Retinal pigment epithelial cell (primary cell): ENCODE results near the gene CMBL.
A peak's percentile ranks its signal among the peaks of the same experiment; 100 is the strongest.
"Not testable (repeated sequence)": the region's sequence is repeated elsewhere in the genome, so short reads cannot be mapped to it uniquely, and the experiment has no call there.

Source experiments
- DNase-seq: peaks from one replicate; pipeline ENCODE4 v3.0.0-alpha.2; 2010; ENCODE audit warnings: low read depth
- H3K4me3 ChIP-seq: 2 replicates; pipeline ENCODE4 v1.5.1; 2011; ENCODE audit warnings: mild to moderate bottlenecking, low read length, control low read depth, moderate library complexity
- CTCF ChIP-seq: conservative IDR thresholded peaks from 2 replicates; pipeline ENCODE4 v1.5.1; 2011; ENCODE audit warnings: low read depth, low read length, control low read depth, inconsistent platforms

Gene CMBL

DNA sequence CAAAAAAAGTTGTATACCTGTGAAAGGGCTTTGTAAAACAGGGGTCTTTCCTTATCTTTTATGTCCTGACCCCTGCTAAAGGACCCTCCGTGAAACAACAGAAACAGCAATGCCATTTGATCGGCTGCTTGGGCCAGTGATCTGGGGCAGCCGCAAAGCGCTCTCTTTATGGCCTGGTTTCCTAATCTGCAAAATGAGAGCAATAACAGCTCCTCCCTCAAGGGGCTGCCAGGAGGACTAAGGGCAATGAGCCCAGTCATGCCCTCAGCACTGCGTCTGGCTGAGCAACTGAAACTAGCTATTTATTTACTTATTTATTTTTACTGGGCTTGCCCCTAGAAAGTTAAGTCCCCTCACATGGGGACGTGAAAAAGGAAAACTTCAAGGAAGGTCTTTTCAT, 18.3 kb downstream of the CMBL start:
- no peak overlapping the region for H3K4me3 ChIP-seq
- no peak for DNase-seq
- TF ChIP-seq CTCF: no peak

- DNase-seq: no peak
- TF ChIP-seq CTCF: no peak
- no peak overlapping the region for H3K4me3 ChIP-seq
Observed at GRCh38 chr5:10288592-10289219, 19.0 kb downstream of the CMBL start.

- H3K4me3 ChIP-seq: no peak overlapping the region
- no peak for TF ChIP-seq CTCF
- no peak for DNase-seq
Observed at GRCh38 chr5:10286862-10287227, 20.9 kb downstream of the CMBL start.

GRCh38 chr5:10286162-10286861, 21.4 kb downstream of the CMBL start:
- no peak for DNase-seq
- H3K4me3 ChIP-seq: no peak overlapping the region
- no peak for TF ChIP-seq CTCF

DNA sequence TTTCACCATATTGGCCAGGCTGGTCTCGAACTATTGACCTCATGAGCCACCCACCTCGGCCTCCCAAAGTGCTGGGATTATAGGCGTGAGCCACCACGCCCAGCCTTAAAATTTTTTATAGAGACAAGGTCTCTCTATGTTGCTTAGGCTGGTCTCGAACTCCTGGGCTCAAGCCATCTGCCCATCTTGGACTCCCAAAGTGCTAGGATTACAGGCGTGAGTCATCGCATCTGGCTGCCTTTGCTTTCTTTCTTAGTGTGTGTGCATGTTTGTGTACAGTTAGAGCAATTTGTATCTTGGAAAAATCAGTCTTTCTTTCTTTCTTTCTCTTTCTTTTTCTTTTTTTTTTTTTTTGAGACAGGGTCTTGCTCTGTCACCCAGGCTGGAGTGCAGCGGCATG, 22.3 kb downstream of the CMBL start:
- DNase-seq, H3K4me3 ChIP-seq: not testable (repeated sequence)

GRCh38 chr5:10283927-10284635, 23.6 kb downstream of the CMBL start:
- H3K4me3 ChIP-seq: no peak overlapping the region
- no peak for DNase-seq
- TF ChIP-seq CTCF: peak; percentile 97

DNA sequence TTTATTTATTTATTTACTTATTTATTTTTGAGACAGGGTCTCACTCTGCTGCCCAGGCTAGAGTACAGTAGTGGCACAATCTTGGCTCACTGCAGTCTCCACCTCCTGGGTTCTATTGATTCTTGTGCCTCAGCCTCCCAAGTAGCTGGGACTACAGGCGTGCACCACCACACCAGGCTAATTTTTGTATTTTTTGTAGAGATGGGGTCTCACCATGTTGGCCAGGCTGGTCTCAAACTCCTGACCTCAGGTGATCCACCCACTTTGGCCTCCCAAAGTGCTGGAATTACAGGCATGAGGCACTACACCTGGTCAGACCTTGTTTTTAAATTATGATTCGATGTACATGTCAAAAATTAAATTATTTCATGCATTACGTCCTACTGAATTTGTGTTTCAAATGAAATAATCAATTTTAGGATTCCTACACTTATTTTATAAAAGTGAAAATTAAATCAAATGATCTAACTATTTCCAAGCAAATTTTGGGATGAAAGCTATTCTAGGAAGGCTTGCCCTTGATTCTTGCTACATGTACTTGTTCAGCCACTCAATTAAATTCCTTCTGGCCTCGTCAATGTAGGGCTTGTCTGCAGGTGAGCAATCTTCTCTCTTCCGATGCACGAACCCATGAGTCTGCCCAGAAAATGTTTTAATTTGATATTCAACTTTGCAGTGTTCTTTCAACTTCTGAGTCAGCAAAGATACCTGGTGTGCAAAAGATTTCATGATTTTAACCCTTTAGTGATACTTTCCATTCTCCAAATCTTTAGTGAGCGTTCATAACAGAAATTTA, 27.6 kb downstream of the CMBL start:
- TF ChIP-seq CTCF: no peak
- H3K4me3 ChIP-seq: no peak overlapping the region
- DNase-seq: no peak
